Urinary bladder (tissue), 4 donors: ENCODE results near the gene REM1. TPM values are rescaled to one million over a fixed set of nuclear protein-coding genes. Genes with fewer than 3 reads are reported as not detected.
A peak's percentile ranks its signal among the peaks of the same experiment; 100 is the strongest.
"Not testable (repeated sequence)": the region's sequence is repeated elsewhere in the genome, so short reads cannot be mapped to it uniquely, and the experiment has no call there.

Source experiments
- DNase-seq: peaks from one replicate; pipeline ENCODE4 v3.0.0-alpha.2; 2015; ENCODE audit errors: extremely low spot score
- H3K27ac ChIP-seq: one replicate; pipeline ENCODE4 v1.5.1; 2013; ENCODE audit warnings: low read depth, mild to moderate bottlenecking, moderate library complexity
- H3K36me3 ChIP-seq: one replicate; pipeline ENCODE4 v1.6.1; 2013; ENCODE audit warnings: mild to moderate bottlenecking, moderate library complexity; ENCODE audit not compliant: insufficient read depth
- H3K4me1 ChIP-seq: one replicate; pipeline ENCODE4 v1.6.1; 2013; ENCODE audit warnings: mild to moderate bottlenecking, moderate library complexity; ENCODE audit not compliant: insufficient read depth
- H3K4me3 ChIP-seq: one replicate; pipeline ENCODE4 v1.5.1; 2013; ENCODE audit warnings: low read depth, low read length
- WGBS: extraction: QIAGEN DNeasy Blood & Tissue Kit; methylation state at CpG from one replicate; pipeline ENCODE4 v1.1.7; 2013; 5-methylcytosine and 5-hydroxymethylcytosine counted together
- polyA plus RNA-seq: library from polyadenylated mRNA; stranded (reverse); fragments of 200-250 nt; gene quantifications from one replicate; pipeline ENCODE4 v1.2.3, GENCODE V29; 2013
- total RNA-seq: library from RNA; depleted of rRNA; stranded (reverse); fragments of >200 nt; gene quantifications from one replicate; pipeline ENCODE4 v1.2.3, GENCODE V29; 2014
- donor health status: healthy with polysubstance abuse.
- donor health status: healthy.

REM1 gene
- total and polyA plus RNA-seq, 2 donors: 4.1 to 4.8 TPM

DNA sequence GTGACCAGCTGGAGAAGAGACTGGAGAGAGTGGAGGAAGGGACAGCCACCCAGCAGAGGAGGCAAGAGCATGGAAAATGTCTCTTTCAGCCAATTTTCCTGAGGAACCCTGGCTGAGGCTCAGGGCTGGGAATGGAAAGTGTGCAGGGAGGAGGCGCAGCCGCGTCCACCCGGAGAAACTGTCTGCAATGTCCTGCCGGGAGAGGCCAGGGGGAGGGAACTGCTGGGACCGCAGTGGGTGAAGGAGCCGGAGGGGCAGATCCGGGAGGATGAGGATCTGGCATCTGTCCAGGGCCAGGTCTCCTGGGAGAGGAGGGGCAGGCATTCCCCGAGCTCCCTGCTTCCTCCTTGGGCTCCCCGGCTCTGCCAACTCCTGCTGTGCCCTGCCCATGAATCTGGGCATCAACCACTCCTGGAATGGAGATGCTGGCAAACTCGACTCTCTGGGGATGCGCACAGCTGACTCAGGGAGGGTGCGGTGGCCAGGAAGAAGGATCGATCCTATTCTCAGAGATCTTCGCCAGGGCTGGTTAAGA, 21.7 kb downstream of the REM1 start:
- Histone ChIP-seq H3K4me1 (no peaks in the 10 kb centered on the region), H3K4me3 (no peak overlapping the region), H3K27ac (no peak overlapping the region), H3K36me3 (no peaks in the 10 kb centered on the region)
- no peak for DNase-seq
- WGBS: 16% methylated on average over 15 of the region's 15 CpGs

DNA sequence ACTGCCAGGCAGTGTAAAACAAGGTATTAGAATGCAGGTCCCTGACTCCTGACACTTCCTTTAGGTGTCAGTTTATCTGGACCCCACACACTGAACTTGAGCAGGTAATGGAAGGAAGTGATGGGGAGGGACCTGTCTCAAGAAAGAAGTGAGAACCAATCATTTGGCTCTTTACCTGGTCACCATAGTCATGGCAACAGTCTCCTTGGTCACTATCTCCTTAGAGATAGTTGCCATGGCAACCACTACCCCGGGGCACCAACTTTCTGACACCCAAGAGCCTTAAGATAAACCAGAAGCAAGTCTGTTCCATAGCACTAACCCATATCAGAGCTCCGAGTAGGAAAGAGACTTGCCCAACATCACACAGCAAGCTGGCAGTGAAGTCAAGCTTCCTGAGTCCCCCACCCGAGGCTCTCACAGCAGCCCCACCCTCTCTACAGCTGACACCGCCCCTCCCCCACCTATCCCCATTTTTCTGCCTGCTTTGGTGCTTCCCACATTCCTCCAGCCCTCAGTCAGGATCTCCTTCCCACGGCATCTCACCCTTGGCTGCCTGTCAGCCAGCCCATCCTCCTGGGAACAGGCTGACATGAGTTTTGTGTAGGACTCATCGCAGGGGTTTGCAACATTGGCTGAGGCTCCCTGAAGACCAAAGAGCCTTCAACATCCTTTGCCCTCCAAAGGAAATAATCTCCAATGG, 22.9 kb downstream of the REM1 start:
- Histone ChIP-seq H3K4me1 (no peaks in the 10 kb centered on the region), H3K27ac (no peak overlapping the region), H3K36me3 (no peaks in the 10 kb centered on the region), H3K4me3 (no peak overlapping the region)
- WGBS: 27% methylated on average over 6 of the region's 6 CpGs
- no peak for DNase-seq

- no peaks in the 10 kb centered on the region for H3K36me3 ChIP-seq
- DNase-seq: no peak
- H3K27ac ChIP-seq: no peak overlapping the region
- whole genome bisulfite sequencing: 53% methylated on average over 1 of the region's 1 CpG
- H3K4me3 ChIP-seq: no peak overlapping the region
- H3K4me1 ChIP-seq: no peaks in the 10 kb centered on the region
These were observed 25.4 kb downstream of the REM1 start for GRCh38 chr20:31500527-31500926.

DNA sequence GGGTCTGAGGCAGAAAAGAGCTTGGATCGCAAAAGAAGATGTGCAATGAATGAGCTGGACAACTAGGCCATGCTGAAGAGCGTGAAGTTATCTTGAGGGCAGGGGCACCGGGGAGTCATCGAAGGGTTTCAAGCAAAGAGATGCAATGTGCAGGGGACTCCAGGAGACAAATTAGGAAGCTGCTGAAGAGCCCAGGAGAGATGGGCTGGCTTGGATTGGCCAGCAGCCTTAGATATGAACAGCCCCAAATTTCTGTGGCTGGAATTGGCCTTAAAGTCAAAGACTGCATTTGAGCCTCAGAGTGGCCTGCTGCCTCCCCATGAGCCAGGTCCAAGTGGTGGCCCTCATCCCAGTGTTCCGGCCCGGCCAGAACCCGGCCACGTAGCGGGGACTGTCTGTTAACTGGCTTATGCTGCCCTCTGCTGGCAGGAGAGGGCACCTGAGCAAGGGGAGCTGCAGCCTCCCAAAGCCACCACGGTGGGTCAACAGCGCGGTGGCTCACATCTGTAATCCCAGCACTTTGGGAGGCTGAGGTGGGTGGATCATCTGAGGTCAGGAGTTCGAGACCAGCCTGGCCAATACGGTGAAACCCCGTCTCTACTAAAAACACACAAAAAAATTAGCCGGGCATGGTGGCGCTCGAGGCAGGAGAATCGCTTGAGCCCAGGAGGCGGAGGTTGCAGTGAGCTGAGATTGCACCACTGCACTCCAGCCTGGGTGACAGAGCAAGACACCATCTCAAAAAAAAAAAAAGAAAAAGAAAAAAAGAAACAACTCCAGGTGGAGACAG, 28.0 kb downstream of the REM1 start:
- not testable (repeated sequence) for H3K27ac ChIP-seq
- 33% methylated on average over 20 of the region's 20 CpGs for WGBS

DNA sequence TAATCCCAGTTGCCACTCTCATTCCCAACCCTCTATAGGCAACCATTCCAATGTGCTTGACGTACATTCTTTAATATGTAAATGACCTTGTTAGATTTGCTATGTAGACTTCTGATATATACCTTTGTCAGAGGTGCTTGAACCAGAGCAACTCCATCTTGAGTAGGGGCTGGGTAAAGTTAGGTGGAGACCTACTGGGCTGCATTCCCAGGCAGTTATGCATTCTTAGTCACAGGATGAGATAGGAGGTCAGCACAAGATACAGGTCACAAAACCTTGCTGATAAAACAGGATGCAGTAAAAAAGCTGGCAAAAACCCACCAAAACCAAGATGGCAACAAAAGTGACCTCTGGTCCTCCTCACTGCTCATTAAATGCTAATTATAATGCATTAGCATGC, 30.8 kb downstream of the REM1 start:
- H3K36me3 ChIP-seq: no peaks in the 10 kb centered on the region
- H3K27ac ChIP-seq: no peak overlapping the region
- no peak overlapping the region for H3K4me3 ChIP-seq
- 85% methylated on average over 1 of the region's 1 CpG for WGBS
- no peak for DNase-seq
- no peaks in the 10 kb centered on the region for H3K4me1 ChIP-seq

More for the DNA sequence above, 28.0 kb downstream of the REM1 start:
- not testable (repeated sequence) for H3K36me3 ChIP-seq, H3K4me1 ChIP-seq, H3K4me3 ChIP-seq, DNase-seq

GRCh38 chr20:31508517-31509244, 33.6 kb downstream of the REM1 start:
- Histone ChIP-seq H3K4me1 (no peaks in the 10 kb centered on the region), H3K4me3 (no peak overlapping the region), H3K27ac (no peak overlapping the region), H3K36me3 (no peaks in the 10 kb centered on the region)
- no peak for DNase-seq
- WGBS: 77% methylated on average over 5 of the region's 5 CpGs

DNA sequence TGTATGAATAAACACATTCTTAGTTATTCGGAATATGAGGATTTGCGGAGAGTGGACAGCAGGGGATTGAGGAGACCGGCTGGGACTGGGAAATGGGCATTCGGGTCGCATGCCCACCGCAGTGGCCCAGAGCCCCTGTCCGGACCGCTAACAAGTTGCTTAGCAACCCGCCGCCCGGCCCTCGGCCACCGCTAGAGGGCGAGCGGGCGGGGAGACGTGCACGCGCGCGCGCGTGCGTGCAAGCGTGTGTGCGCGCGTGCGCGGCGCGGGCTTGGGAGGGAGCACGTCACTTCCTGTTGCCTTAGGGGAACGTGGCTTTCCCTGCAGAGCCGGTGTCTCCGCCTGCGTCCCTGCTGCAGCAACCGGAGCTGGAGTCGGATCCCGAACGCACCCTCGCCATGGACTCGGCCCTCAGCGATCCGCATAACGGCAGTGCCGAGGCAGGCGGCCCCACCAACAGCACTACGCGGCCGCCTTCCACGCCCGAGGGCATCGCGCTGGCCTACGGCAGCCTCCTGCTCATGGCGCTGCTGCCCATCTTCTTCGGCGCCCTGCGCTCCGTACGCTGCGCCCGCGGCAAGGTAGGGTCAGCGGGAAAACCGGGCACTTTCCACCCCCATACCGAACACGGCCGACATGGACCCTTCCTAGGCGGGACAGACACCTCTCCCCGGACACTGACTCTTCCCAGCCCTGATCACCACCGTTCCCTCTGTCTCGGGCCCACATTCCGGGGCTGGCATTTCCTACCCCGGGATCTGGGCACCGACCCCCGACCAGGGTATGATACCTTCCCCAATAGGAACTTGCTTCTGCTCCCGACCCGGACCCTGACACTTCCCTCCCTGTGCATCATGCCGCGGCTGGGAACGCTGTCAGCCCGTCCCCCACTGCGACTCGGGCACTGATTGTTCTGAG, 39.3 kb downstream of the REM1 start, which contains the start of gene HM13:
Gene HM13 (plus strand): TSS at position 289 of the 918 bp plus-strand sequence. CDS start 110 bp downstream, at position 399.
- Histone ChIP-seq H3K27ac (peak within 1 kb of the TSS; percentile 11), H3K36me3 (no peaks in the 10 kb centered on the region), H3K4me3 (peak within 1 kb of the TSS; percentile 76), H3K4me1 (no peaks in the 10 kb centered on the region)
- DNase-seq: peak; percentile 70
- under 1% methylated on average over 86 of the region's 86 CpGs for WGBS

- Histone ChIP-seq H3K4me3 (peak overlapping the region; percentile 76), H3K27ac (no peak overlapping the region), H3K36me3 (no peaks in the 10 kb centered on the region), H3K4me1 (no peaks in the 10 kb centered on the region)
- DNase-seq: no peak
- 9% methylated on average over 4 of the region's 4 CpGs for WGBS
These were observed 40.1 kb downstream of the REM1 start for GRCh38 chr20:31515072-31515774.

DNA sequence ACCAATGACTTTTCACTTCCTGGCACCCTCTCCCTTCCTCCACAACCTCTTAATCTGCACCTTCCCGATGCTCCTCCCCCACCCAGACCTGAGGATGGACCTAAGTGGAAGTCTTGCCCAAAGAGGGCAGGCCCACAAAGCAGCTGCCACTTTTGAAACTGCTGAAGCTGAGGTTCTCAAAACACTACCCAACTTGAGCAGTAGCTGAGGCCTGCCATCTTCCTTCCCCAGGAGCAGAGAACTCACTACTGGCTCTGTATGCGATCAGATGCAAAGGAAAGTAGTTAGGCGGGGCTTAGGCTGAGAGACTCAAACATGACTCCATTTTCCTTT, 40.7 kb downstream of the REM1 start:
- no peak for DNase-seq
- Histone ChIP-seq H3K4me1 (no peaks in the 10 kb centered on the region), H3K27ac (no peak overlapping the region), H3K4me3 (peak overlapping the region; percentile 76), H3K36me3 (no peaks in the 10 kb centered on the region)
- WGBS: 80% methylated on average over 3 of the region's 3 CpGs

DNA sequence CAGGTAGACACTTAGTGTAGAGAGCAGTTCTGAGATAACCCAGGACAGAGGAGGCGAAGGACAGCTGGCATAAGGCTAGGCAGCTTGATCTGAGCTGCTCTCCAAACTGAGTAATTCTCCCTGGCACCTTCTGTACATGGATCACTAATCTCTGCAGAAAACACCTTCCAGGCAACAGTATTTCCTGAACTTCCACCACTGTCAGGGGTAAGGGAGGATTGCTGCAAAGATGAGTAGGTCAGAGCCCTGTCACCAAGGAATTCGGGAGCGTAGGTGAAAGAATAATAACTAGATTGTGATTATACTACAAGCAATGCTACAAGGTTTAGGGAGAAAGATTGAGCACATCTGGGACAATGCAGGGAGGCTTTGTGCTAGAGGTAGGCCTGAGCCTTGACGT, 41.1 kb downstream of the REM1 start:
- no peak overlapping the region for H3K27ac ChIP-seq
- DNase-seq: no peak
- no peaks in the 10 kb centered on the region for H3K36me3 ChIP-seq
- no peak overlapping the region for H3K4me3 ChIP-seq
- H3K4me1 ChIP-seq: no peaks in the 10 kb centered on the region
- WGBS: 95% methylated on average over 4 of the region's 4 CpGs

GRCh38 chr20:31516651-31517050, 41.6 kb downstream of the REM1 start:
- no peak for DNase-seq

DNA sequence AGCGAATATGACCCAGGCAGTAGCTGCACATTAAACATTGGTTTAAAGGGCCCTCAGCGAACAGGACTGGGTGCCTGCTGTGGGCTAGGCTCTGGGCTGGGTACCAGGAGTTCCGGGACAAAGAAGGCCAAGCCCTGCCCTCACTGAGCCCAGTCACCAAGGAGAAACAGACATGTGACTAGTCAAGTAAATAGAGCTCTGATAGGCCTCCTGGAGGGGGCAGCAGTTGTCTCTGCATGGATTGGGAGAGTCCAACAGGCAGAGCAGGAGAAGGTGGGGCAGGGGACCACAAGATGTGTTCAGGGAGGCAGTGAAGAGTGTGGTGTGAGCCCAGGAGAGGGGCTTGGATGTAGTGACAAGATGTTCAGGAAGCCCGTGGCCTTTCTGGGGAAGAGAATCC, 42.3 kb downstream of the REM1 start:
- Histone ChIP-seq H3K4me3 (no peak overlapping the region), H3K36me3 (no peaks in the 10 kb centered on the region), H3K27ac (no peak overlapping the region), H3K4me1 (no peaks in the 10 kb centered on the region)
- no peak for DNase-seq
- WGBS: 75% methylated on average over 4 of the region's 4 CpGs

More at GRCh38 chr20:31516651-31517050, 41.6 kb downstream of the REM1 start:
- no peak overlapping the region for H3K4me3 ChIP-seq
- 96% methylated on average over 2 of the region's 2 CpGs for WGBS
- H3K27ac ChIP-seq: no peak overlapping the region
- no peaks in the 10 kb centered on the region for H3K36me3 ChIP-seq
- no peaks in the 10 kb centered on the region for H3K4me1 ChIP-seq
